Pancreas (tissue), 10 donors: ENCODE measurements around the gene ADAMTS14. TPM values are rescaled to one million over a fixed set of nuclear protein-coding genes. Genes with fewer than 3 reads are reported as not detected.
"Not testable (repeated sequence)": the region's sequence is repeated elsewhere in the genome, so short reads cannot be mapped to it uniquely, and the experiment has no call there.

Source experiments
- ATAC-seq, 4 donors: fragments of 200-7000 bp; cut with Tn5 transposase; one replicate each; pipeline versions ENCODE4 v1.8.0 to v1.9.1; 2020; ENCODE audit warnings: mild to moderate bottlenecking in 4 of 4, moderate library complexity in 4 of 4
- DNase-seq, 6 donors: peaks; one replicate each; pipeline ENCODE4 v3.0.0-alpha.2; 2020
- FAIRE-seq: peaks from 2 replicates; lab custom pipeline; 2012; peaks lifted over from hg19 to GRCh38; lab: Jason Lieb, UNC
- H3K27ac ChIP-seq, 4 donors: fragments of 200-600 bp; sonication (generic); 1 replicate in 3 of 4; 2 replicates in 1 of 4; pipeline versions ENCODE4 v1.5.0 to v1.8.0; 2020
- H3K27me3 ChIP-seq, 4 donors: fragments of 200-600 bp; one replicate each; pipeline ENCODE4 v1.8.0; 2021
- H3K36me3 ChIP-seq, 3 donors: fragments of 200-600 bp; sonication (generic) in 1 of 3; one replicate each; pipeline versions ENCODE4 v1.5.0 to v1.8.0; 2020 to 2021
- H3K4me1 ChIP-seq, 3 donors: fragments of 200-600 bp; one replicate each; pipeline ENCODE4 v1.8.0; 2021
- H3K4me3 ChIP-seq, 4 donors: fragments of 200-600 bp; sonication (generic) in 2 of 4; one replicate each; pipeline versions ENCODE4 v1.5.0 to v1.8.0; 2020 to 2021
- H3K9me3 ChIP-seq, 4 donors: fragments of 200-600 bp; one replicate each; pipeline ENCODE4 v1.8.0; 2021
- WGBS, 2 donors: extraction: QIAGEN DNeasy Blood & Tissue Kit; methylation state at CpG; one replicate each; pipeline ENCODE4 v1.1.7; 2013; 5-methylcytosine and 5-hydroxymethylcytosine counted together
- intact Hi-C, 3 donors: fragments of 100-400 bp; cut with DNase I; formaldehyde crosslinking; loops; one replicate each; pipeline versions ENCODE4 v1.11.1 to v1.14.2; 2022
- polyA plus RNA-seq, 2 donors: library from polyadenylated mRNA; stranded (reverse); fragments of 200-250 nt; gene quantifications; one replicate each; pipeline ENCODE4 v1.2.3, GENCODE V29; 2013
- total RNA-seq, 6 donors: library from RNA; stranded (reverse); fragmentation: NEBNext Ultra II Directional in 4 of 6; extraction: Animal tissue kit (Norgen Biotek cat#: 25700) in 4 of 6; gene quantifications; one replicate each; pipeline versions ENCODE4 v1.2.1 to v1.2.4, GENCODE V29; 2021 to 2023
- TF ChIP-seq, protein P1 (sequence below), 4 donors: fragments of 200-600 bp; sonication (generic) in 3 of 4; IDR thresholded peaks; one replicate each; pipeline versions ENCODE4 v1.5.0 to v1.8.0; 2021; ENCODE audit warnings: antibody characterized with exemption in 4 of 4
- donor health status: healthy with polysubstance abuse.
- donor health status: DM: no; HTN: no; CAD: no; lungs with moderate emphysema.
- donor health status: DM: no; HTN: no; CAD: no.
- donor health status: control.
- donor health status: control.
- donor health status: Bipolar disorder and iron deficiency.
- donor health status: DM: yes; HTN: yes; CAD: no.
- donor health status: DM: no; HTN: no; CAD: no.
- donor health status: DM: no; HTN: no; CAD: no.
- donor health status: DM: yes; HTN: yes; CAD: no.

The ADAMTS14 gene
- total and polyA plus RNA-seq, 8 donors: 0.06 to 2.2 (median 0.23) TPM; not detected in 2

GRCh38 chr10:70629338-70629737 lies 43.0 kb upstream of the ADAMTS14 start:
- DNase-seq (no peak), FAIRE-seq (no peak), ATAC-seq (no peak)
- TF ChIP-seq, protein P1, sequence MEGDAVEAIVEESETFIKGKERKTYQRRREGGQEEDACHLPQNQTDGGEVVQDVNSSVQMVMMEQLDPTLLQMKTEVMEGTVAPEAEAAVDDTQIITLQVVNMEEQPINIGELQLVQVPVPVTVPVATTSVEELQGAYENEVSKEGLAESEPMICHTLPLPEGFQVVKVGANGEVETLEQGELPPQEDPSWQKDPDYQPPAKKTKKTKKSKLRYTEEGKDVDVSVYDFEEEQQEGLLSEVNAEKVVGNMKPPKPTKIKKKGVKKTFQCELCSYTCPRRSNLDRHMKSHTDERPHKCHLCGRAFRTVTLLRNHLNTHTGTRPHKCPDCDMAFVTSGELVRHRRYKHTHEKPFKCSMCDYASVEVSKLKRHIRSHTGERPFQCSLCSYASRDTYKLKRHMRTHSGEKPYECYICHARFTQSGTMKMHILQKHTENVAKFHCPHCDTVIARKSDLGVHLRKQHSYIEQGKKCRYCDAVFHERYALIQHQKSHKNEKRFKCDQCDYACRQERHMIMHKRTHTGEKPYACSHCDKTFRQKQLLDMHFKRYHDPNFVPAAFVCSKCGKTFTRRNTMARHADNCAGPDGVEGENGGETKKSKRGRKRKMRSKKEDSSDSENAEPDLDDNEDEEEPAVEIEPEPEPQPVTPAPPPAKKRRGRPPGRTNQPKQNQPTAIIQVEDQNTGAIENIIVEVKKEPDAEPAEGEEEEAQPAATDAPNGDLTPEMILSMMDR (IDR thresholded peaks at IDR 0.05): no peak
- Histone ChIP-seq H3K36me3 (no peaks in the 10 kb centered on the region), H3K27me3 (no peaks in the 10 kb centered on the region), H3K9me3 (no peaks in the 10 kb centered on the region), H3K4me1 (no peaks in the 10 kb centered on the region), H3K27ac (no peak overlapping the region), H3K4me3 (no peak overlapping the region)
- intact Hi-C loops: no loop called here
- 35 to 41% methylated on average over 1 of the region's 1 CpG for whole genome bisulfite sequencing, 2 donors

GRCh38 chr10:70631735-70632134 lies 40.6 kb upstream of the ADAMTS14 start:
- FAIRE-seq, H3K4me1 ChIP-seq, DNase-seq, H3K36me3 ChIP-seq, H3K27ac ChIP-seq, H3K27me3 ChIP-seq, intact Hi-C loops, ATAC-seq, H3K9me3 ChIP-seq, H3K4me3 ChIP-seq: not testable (repeated sequence)
- WGBS, 2 donors: 31 to 76% methylated on average over 2 of the region's 6 CpGs

- Histone ChIP-seq H3K9me3 (no peaks in the 10 kb centered on the region), H3K36me3 (no peaks in the 10 kb centered on the region), H3K27ac (no peak overlapping the region), H3K27me3 (no peaks in the 10 kb centered on the region), H3K4me3 (no peak overlapping the region), H3K4me1 (no peaks in the 10 kb centered on the region)
- no peak for DNase-seq
- WGBS, 2 donors: 47 to 55% methylated on average over 4 of the region's 4 CpGs
- TF ChIP-seq, protein P1 (IDR thresholded peaks at IDR 0.05): no peak
- ATAC-seq: no peak
- intact Hi-C loops: no loop called here
- no peak for FAIRE-seq
These were observed 38.3 kb upstream of the ADAMTS14 start for GRCh38 chr10:70634011-70634410.

DNA sequence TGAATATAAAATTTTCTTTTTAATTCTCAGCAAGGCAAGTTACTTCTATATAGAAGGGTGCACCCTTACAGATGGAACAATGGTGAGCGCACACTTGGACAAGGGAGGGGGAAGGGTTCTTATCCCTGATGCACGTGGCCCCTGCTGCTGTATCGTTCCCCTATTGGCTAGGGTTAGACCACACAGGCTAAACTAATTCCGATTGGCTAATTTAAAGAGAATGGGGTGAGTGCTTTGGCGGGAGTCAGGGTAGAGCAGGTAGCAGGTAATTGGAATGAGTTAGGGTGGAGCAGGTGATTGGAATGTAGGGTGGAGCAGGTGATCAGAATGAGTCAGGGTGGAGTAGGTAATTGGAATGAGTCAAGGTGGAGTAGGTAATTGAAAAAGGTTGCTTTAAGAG lies 37.8 kb upstream of the ADAMTS14 start:
- 72 to 85% methylated on average over 5 of the region's 5 CpGs for WGBS, 2 donors

DNA sequence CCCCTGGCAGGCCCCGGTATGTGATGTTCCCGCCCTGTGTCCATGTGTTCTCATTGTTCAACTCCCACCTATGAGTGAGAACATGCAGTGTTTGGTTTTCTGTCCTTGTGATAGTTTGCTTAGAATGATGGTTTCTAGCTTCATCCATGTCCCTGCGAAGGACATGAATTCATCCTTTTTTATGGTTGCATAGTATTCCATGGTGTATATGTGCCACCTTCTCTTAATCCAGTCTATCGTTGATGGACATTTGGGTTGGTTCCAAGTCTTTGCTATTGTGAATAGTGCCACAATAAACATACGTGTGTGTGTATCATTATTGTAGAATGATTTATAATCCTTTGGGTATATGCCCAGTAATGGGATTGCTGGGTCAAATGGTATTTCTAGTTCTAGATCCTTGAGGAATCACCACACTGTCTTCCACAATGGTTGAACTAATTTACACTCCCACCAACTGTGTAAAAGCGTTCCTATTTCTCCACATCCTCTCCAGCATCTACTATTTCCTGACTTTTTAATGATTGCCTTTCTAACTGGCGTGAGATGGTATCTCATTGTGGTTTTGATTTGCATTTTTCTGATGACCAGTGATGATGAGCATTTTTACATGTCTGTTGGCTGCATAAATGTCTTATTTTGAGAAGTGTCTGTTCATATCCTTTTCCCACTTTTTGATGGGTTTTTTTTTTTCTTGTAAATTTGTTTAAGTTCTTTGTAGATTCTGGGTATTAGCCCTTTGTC lies 32.5 kb upstream of the ADAMTS14 start:
- H3K9me3 ChIP-seq, ATAC-seq, H3K27me3 ChIP-seq, intact Hi-C loops, H3K27ac ChIP-seq, FAIRE-seq, H3K36me3 ChIP-seq, DNase-seq, H3K4me3 ChIP-seq, H3K4me1 ChIP-seq: not testable (repeated sequence)
- WGBS, 2 donors: 71 to 76% methylated on average over 7 of the region's 7 CpGs

More for the DNA sequence above, 37.8 kb upstream of the ADAMTS14 start:
- FAIRE-seq, H3K4me3 ChIP-seq, ATAC-seq, DNase-seq, H3K36me3 ChIP-seq, H3K27ac ChIP-seq, intact Hi-C loops, H3K4me1 ChIP-seq, H3K27me3 ChIP-seq, H3K9me3 ChIP-seq: not testable (repeated sequence)

GRCh38 chr10:70643272-70643671 lies 29.0 kb upstream of the ADAMTS14 start:
- H3K4me1 ChIP-seq, H3K27me3 ChIP-seq, intact Hi-C loops, H3K27ac ChIP-seq, ATAC-seq, H3K4me3 ChIP-seq, H3K9me3 ChIP-seq, FAIRE-seq, H3K36me3 ChIP-seq, DNase-seq: not testable (repeated sequence)
- WGBS, 2 donors: 75 to 82% methylated on average over 3 of the region's 3 CpGs

GRCh38 chr10:70644959-70645358 lies 27.3 kb upstream of the ADAMTS14 start:
- not testable (repeated sequence) for ATAC-seq, H3K4me3 ChIP-seq

More at GRCh38 chr10:70644959-70645358, 27.3 kb upstream of the ADAMTS14 start:
- DNase-seq, H3K27ac ChIP-seq, H3K27me3 ChIP-seq, intact Hi-C loops, H3K36me3 ChIP-seq, H3K4me1 ChIP-seq, FAIRE-seq, H3K9me3 ChIP-seq: not testable (repeated sequence)
- WGBS, 2 donors: 39 to 40% methylated on average over 8 of the region's 8 CpGs
